SK-N-SH (cell line): Measurements from ENCODE around the gene TOX2. TPM values are rescaled to one million over a fixed set of nuclear protein-coding genes. Genes with fewer than 3 reads are reported as not detected.

ENCODE experiments used
- CTCF ChIA-PET: fragments of 300-600, 350-600 bp; formaldehyde crosslinking; extraction: SDS; loops from one replicate; lab custom pipeline; 2021; lab: Yijun Ruan, JAX
- POLR2A ChIA-PET: fragments of 350-600 bp; sonication (Branson Sonifier 250); formaldehyde crosslinking; extraction: SDS; loops from one replicate; lab custom pipeline; 2020; ENCODE audit warnings: antibody characterized with exemption, inconsistent platforms; lab: Yijun Ruan, JAX
- DNase-seq: peaks from one replicate; pipeline ENCODE4 v3.0.0; 2012
- H2AFZ ChIP-seq: fragments of 200-600 bp; sonication (generic); 2 replicates; pipeline ENCODE4 v1.8.1; 2016; ENCODE audit warnings: antibody characterized with exemption, mild to moderate bottlenecking, low read depth
- H3F3A ChIP-seq: fragments of 200-600 bp; sonication (generic); replicated peaks from 2 replicates; pipeline ENCODE3; 2016; ENCODE audit warnings: antibody characterized with exemption, mild to moderate bottlenecking; ENCODE audit not compliant: insufficient read depth
- H3K27ac ChIP-seq, 2 experiments: fragments of 200-500 bp in 1 of 2; fragments of 200-600 bp in 1 of 2; sonication (Bioruptor generic) in 1 of 2; sonication (generic), shearing (Covaris generic) in 1 of 2; 2 replicates each; pipeline versions ENCODE4 v1.5.1 to v1.6.1; 2014 to 2016; ENCODE audit warnings: low read depth in 2 of 2, inconsistent platforms in 1 of 2, low read length in 1 of 2, mild to moderate bottlenecking in 1 of 2, mixed read lengths in 1 of 2
- H3K27me3 ChIP-seq: fragments of 200-600 bp; sonication (generic), shearing (Covaris generic); 2 replicates; pipeline ENCODE4 v1.6.1; 2016; ENCODE audit warnings: mixed run types; ENCODE audit not compliant: insufficient read depth
- H3K36me3 ChIP-seq, 2 experiments: fragments of 200-500 bp in 1 of 2; fragments of 200-600 bp in 1 of 2; sonication (Bioruptor generic) in 1 of 2; sonication (generic) in 1 of 2; replicated peaks in 1 of 2; 2 replicates each; pipeline versions ENCODE3 to v1.5.1; 2014 to 2016; ENCODE audit warnings: low read length in 1 of 2, mild to moderate bottlenecking in 1 of 2; ENCODE audit not compliant: insufficient read depth in 2 of 2, control insufficient read depth in 1 of 2
- H3K4me1 ChIP-seq, 2 experiments: fragments of 200-500 bp in 1 of 2; fragments of 200-600 bp in 1 of 2; sonication (Bioruptor generic) in 1 of 2; sonication (generic), shearing (Covaris generic) in 1 of 2; 2 replicates each; pipeline versions ENCODE4 v1.5.1 to v1.6.1; 2014 to 2016; ENCODE audit warnings: low read depth in 1 of 2, low read length in 1 of 2, mixed run types in 1 of 2; ENCODE audit not compliant: insufficient read depth in 2 of 2, control insufficient read depth in 1 of 2
- H3K4me2 ChIP-seq: fragments of 200-600 bp; sonication (generic), shearing (Covaris generic); 2 replicates; pipeline ENCODE4 v1.6.1; 2017; ENCODE audit warnings: mixed run types
- H3K4me3 ChIP-seq, 2 experiments: fragments of 200-500 bp in 1 of 2; fragments of 200-600 bp in 1 of 2; sonication (Bioruptor generic) in 1 of 2; sonication (generic), shearing (Covaris generic) in 1 of 2; 2 replicates each; pipeline versions ENCODE4 v1.5.1 to v1.8.1; 2014 to 2016; ENCODE audit warnings: low read depth in 2 of 2, inconsistent platforms in 1 of 2, low read length in 1 of 2, mild to moderate bottlenecking in 1 of 2, mixed read lengths in 1 of 2, moderate library complexity in 1 of 2
- H3K79me2 ChIP-seq: fragments of 200-600 bp; sonication (generic); 2 replicates; pipeline ENCODE4 v1.8.1; 2017; ENCODE audit warnings: mild to moderate bottlenecking; ENCODE audit not compliant: insufficient read depth
- H3K9ac ChIP-seq: fragments of 200-600 bp; sonication (generic); 2 replicates; pipeline ENCODE4 v1.6.1; 2017; ENCODE audit warnings: mixed run types
- H3K9me2 ChIP-seq: fragments of 200-600 bp; sonication (generic); 2 replicates; pipeline ENCODE4 v1.6.1; 2017; ENCODE audit warnings: mixed run types
- H3K9me3 ChIP-seq: fragments of 200-600 bp; sonication (generic); 2 replicates; pipeline ENCODE4 v1.6.1; 2017; ENCODE audit warnings: mixed run types, mild to moderate bottlenecking, moderate library complexity
- H4K20me1 ChIP-seq: fragments of 200-600 bp; sonication (generic); 2 replicates; pipeline ENCODE4 v1.6.1; 2017; ENCODE audit warnings: mild to moderate bottlenecking, mixed run types; ENCODE audit not compliant: insufficient read depth
- CHD2 ChIP-seq: fragments of 150-350 bp; IDR thresholded peaks from 2 replicates; pipeline ENCODE4 v1.6.1; 2018; ENCODE audit warnings: low read length; ENCODE audit not compliant: partially characterized antibody
- EP300 ChIP-seq, 2 experiments: IDR thresholded peaks; 2 replicates each; pipeline versions ENCODE4 v1.4.0 to v1.6.1; 2012; ENCODE audit warnings: borderline replicate concordance in 1 of 2, low read depth in 1 of 2, low read length in 1 of 2
- FOXJ3 ChIP-seq: sonication (generic); formaldehyde crosslinking; IDR thresholded peaks from 2 replicates; pipeline ENCODE4 v1.5.1; 2020; ENCODE audit warnings: mild to moderate bottlenecking, missing genetic modification reagents
- MXI1 ChIP-seq: IDR thresholded peaks from 2 replicates; pipeline ENCODE4 v1.6.1; 2012; ENCODE audit warnings: mild to moderate bottlenecking, low read depth, low read length, improper control_type of control experiment
- PBX3 ChIP-seq: IDR thresholded peaks from 2 replicates; pipeline ENCODE4; 2012
- POLR2AphosphoS5 ChIP-seq: IDR thresholded peaks from 2 replicates; pipeline ENCODE4 v1.6.1; 2012; ENCODE audit warnings: low read depth, low read length
- RCOR1 ChIP-seq: fragments of 150-350 bp; IDR thresholded peaks from 2 replicates; pipeline ENCODE4 v1.6.1; 2017; ENCODE audit warnings: antibody characterized with exemption, low read length
- RFX5 ChIP-seq: IDR thresholded peaks from 2 replicates; pipeline ENCODE4 v1.6.1; 2012; ENCODE audit warnings: mild to moderate bottlenecking, improper control_type of control experiment, low read length
- WGBS: methylation state at CpG from one replicate; pipeline ENCODE4 v1.1.6; 2017; ENCODE audit warnings: low lambda C conversion rate; 5-methylcytosine and 5-hydroxymethylcytosine counted together
- polyA plus RNA-seq, 3 experiments: library from polyadenylated mRNA; depleted of rRNA; stranded (reverse); fragments of >200 nt; gene quantifications; 2 replicates each; pipeline ENCODE4 v1.2.3, GENCODE V29; 2012
- TF ChIP-seq, protein P1 (sequence below): fragments of 200-600 bp; sonication (generic); IDR thresholded peaks from 2 replicates; pipeline ENCODE4 v1.6.1; 2017; ENCODE audit warnings: antibody characterized with exemption, mild to moderate bottlenecking, moderate library complexity

The TOX2 gene
- polyA plus RNA-seq, 1 of the 3 experiments (the other 2 are of a cell fraction): 15.4 TPM

- TF ChIP-seq RCOR1 (peak; percentile 12; the same call in 1 of the 2 replicates), CHD2 (peak; percentile 5), POLR2AphosphoS5 (no peak), RFX5 (no peak), MXI1 (peak; percentile 35; the same call in 1 of the 2 replicates), EP300 (IDR thresholded peaks at IDR 0.05; ENCODE audit: borderline replicate concordance in 1 of 2, low read depth in 1 of 2, low read length in 1 of 2) (peak in 1 of 2 experiments; percentile 5; a peak in 1 of 4 replicates)
- TF ChIP-seq, protein P1, sequence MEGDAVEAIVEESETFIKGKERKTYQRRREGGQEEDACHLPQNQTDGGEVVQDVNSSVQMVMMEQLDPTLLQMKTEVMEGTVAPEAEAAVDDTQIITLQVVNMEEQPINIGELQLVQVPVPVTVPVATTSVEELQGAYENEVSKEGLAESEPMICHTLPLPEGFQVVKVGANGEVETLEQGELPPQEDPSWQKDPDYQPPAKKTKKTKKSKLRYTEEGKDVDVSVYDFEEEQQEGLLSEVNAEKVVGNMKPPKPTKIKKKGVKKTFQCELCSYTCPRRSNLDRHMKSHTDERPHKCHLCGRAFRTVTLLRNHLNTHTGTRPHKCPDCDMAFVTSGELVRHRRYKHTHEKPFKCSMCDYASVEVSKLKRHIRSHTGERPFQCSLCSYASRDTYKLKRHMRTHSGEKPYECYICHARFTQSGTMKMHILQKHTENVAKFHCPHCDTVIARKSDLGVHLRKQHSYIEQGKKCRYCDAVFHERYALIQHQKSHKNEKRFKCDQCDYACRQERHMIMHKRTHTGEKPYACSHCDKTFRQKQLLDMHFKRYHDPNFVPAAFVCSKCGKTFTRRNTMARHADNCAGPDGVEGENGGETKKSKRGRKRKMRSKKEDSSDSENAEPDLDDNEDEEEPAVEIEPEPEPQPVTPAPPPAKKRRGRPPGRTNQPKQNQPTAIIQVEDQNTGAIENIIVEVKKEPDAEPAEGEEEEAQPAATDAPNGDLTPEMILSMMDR: no peak
These were observed 112.1 kb downstream of the TOX2 start for GRCh38 chr20:44026647-44027342.

GRCh38 chr20:44027343-44028002 lies 112.8 kb downstream of the TOX2 start:
- TF ChIP-seq MXI1 (peak; percentile 11; the same call in 1 of the 2 replicates), FOXJ3 (no peak), PBX3 (no peak), EP300 (IDR thresholded peaks at IDR 0.05; ENCODE audit: borderline replicate concordance in 1 of 2, low read depth in 1 of 2, low read length in 1 of 2) (no peak), CHD2 (no peak)
- H3K79me2 ChIP-seq: no peaks in the 10 kb centered on the region
- H3K27ac ChIP-seq: no peak overlapping the region; a peak in 1 of 4 replicates
- ChIA-PET POLR2A (interaction anchor here (1.0 kb wide), 1 partner anchor 12 kb away, joined by 3 read pairs; no protein-coding TSS in a partner anchor), CTCF (interaction anchor here (0.8 to 1.4 kb wide), 2 partner anchors 53 to 277 kb away, joined by 3 to 6 read pairs; no protein-coding TSS in a partner anchor)
- no peaks in the 10 kb centered on the region for H3K27me3 ChIP-seq
- H3F3A ChIP-seq: no peaks in the 10 kb centered on the region
- no peak overlapping the region for H3K4me3 ChIP-seq
- no peak overlapping the region for H3K4me2 ChIP-seq
- H3K9me2 ChIP-seq: no peaks in the 10 kb centered on the region
- peaks cover 0 to 50% of the 10 kb centered on the region in 2 experiments; a peak in 2 of 4 replicates for H3K4me1 ChIP-seq
- 87% methylated on average over 9 of the region's 11 CpGs for WGBS
- no peak overlapping the region for H3K9ac ChIP-seq
- no peaks in the 10 kb centered on the region for H3K9me3 ChIP-seq
- DNase-seq: peak; percentile 38
- no peak overlapping the region for H2AFZ ChIP-seq
- no peaks in the 10 kb centered on the region for H3K36me3 ChIP-seq
- no peaks in the 10 kb centered on the region for H4K20me1 ChIP-seq

More at GRCh38 chr20:44026647-44027342, 112.1 kb downstream of the TOX2 start:
- no peak overlapping the region for H2AFZ ChIP-seq
- H3K36me3 ChIP-seq: no peaks in the 10 kb centered on the region
- CTCF ChIA-PET: interaction anchor here (1.3 to 1.7 kb wide), 3 partner anchors 9 to 277 kb away, joined by 3 to 6 read pairs (median 4); no protein-coding TSS in a partner anchor
- no peaks in the 10 kb centered on the region for H3K79me2 ChIP-seq
- H3K27me3 ChIP-seq: no peaks in the 10 kb centered on the region
- no peaks in the 10 kb centered on the region for H3K9me3 ChIP-seq
- H3K4me3 ChIP-seq: no peak overlapping the region
- WGBS: 82% methylated on average over 9 of the region's 9 CpGs
- no peaks in the 10 kb centered on the region for H3K9me2 ChIP-seq
- no peaks in the 10 kb centered on the region for H3F3A ChIP-seq
- no peak overlapping the region for H3K4me2 ChIP-seq
- POLR2A ChIA-PET: no interaction called here
- H4K20me1 ChIP-seq: no peaks in the 10 kb centered on the region
- H3K9ac ChIP-seq: no peak overlapping the region
- peak overlapping the region in 1 of 2 experiments; percentile 53; a peak in 2 of 4 replicates for H3K27ac ChIP-seq
- DNase-seq: no peak
- peaks cover 0 to 50% of the 10 kb centered on the region in 2 experiments; a peak in 2 of 4 replicates for H3K4me1 ChIP-seq
